IPS-NIHi7 (cell line): ENCODE results near the gene DNAJB6.

Experiments used
- DNase-seq: peaks from one replicate; pipeline ENCODE4 v3.0.0; 2012; ENCODE audit warnings: mixed read lengths; ENCODE audit errors: extremely low spot score

DNAJB6 gene

DNA sequence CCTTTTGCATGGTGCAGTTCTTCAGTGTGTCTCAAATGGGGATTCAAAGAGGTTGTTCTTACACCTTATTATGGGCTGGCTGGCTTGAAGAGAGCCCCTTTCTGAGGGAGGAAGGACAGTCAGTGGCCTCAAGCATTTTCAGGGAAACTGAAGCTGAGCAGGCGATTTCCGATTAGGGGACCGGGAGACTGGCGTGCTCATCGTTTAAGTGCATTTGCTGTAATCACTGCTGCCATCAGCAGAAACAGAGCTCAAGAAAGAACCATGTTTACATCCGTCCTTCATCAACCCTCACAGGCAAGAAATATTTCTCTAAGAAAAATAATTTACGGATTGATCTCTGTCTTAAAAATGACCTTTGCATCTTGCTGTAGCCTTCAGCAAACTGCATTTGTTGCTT is 32.2 kb downstream of the DNAJB6 start:
- no peak for DNase-seq

GRCh38 chr7:157370742-157371141 is 33.9 kb downstream of the DNAJB6 start:
- no peak for DNase-seq

- no peak for DNase-seq
These were observed 34.5 kb downstream of the DNAJB6 start for GRCh38 chr7:157371296-157371695.

DNA sequence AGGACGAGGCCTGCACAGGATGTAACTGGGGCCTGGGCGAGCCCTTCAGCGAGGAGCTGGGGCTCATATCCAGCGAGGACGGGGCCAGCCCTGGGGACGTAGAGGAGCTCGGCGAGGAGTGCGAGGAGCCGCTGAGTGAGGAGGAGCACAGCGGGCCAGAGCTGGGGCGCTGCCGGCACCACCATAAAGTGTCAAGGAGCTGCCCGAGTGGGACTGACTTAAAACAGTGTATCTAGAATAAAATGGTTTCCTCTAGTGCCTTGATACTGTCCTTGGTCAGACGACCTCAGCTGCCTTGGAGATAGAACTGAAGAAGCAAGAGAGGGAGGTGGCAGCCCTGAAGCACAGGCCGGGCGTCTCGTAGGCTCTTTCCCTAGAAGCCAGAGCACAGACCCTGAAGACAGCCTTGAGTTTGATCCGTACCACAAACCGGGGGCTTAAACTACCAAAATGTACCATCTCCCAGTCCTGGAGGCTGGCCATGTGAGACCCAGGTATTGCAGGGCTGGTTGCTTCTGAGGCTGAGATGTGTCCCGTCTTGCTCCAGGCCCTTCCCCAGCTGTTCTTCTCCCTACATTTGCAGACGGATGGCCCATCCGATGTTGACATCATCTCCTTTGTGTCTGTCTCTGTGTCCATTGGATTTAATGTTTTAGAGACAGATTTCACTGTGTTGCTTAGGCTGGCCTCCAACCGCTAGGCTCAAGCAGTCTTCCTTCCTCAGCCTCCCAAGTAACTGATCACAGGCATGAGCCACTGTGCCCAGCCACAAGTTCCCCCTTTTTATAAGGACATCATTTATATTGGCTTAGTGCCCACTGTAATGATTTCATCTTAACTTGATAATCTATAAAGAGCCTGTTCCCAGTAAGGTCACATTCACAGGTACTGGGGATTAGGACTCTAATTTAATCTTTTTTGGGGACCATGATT is 35.8 kb downstream of the DNAJB6 start:
- DNase-seq = no peak

- DNase-seq = no peak
These were observed 36.7 kb downstream of the DNAJB6 start for GRCh38 chr7:157373493-157373892.

DNA sequence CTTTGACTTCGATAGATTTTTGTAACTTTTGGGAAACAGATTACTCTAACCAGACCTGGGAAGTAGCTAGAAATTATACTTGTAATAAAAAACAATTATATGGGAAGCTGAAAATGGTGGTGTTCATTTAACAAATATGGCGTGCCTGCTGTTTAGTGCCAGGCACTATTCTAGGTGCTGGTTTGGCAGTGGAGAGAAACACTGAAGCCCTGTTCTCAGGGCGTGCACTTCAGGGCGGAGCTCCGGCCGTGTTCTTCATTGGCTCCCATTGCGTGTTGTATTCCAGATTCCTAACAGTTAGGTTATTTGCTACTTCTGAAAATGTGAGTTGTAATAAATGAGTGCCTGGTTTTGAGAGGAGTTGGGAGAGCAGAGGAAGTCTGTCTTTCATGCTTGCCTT is 38.6 kb downstream of the DNAJB6 start:
- no peak for DNase-seq

GRCh38 chr7:157377436-157378124 is 40.8 kb downstream of the DNAJB6 start:
- DNase-seq = peak; percentile 43

DNA sequence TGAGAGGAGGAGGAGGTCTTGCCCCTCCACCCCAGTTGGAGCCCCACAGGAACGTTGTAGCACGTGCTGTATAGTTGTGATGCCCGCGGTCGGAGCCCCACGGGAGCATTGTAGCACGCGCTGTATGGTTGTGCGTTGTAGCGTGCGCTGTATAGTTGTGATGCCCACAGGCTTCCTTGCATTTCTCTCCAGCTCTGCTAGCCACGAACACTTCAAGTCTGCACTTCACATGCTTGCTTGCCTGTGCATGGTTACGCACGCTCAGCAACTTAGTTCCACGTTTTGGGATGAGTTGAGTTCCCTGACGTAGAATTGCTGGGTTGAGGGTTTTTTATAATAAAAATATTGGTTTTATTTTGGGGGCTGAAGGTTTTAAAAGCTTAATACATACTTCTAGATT is 41.6 kb downstream of the DNAJB6 start:
- no peak for DNase-seq

GRCh38 chr7:157379493-157379892 is 42.7 kb downstream of the DNAJB6 start:
- no peak for DNase-seq

GRCh38 chr7:157380416-157380815 is 43.6 kb downstream of the DNAJB6 start:
- DNase-seq = no peak

DNA sequence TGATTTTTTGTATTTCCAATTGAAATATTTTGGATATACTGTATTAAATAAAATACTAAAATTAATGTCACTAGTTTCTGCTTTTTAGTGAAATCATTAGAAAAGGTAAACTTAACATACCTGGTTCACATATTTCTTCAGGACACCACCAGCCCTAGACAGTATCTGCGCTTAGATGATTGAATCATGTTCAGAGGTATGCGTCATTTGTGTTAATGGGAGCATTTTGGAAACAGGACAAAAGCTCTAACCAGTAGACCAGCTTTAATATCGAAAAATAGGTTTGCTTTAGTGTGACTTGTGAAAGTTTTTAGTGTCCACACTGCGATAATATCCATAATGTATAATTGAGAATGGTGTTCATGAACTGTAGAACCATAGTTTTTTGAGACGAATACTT is 47.1 kb downstream of the DNAJB6 start:
- DNase-seq = no peak

DNA sequence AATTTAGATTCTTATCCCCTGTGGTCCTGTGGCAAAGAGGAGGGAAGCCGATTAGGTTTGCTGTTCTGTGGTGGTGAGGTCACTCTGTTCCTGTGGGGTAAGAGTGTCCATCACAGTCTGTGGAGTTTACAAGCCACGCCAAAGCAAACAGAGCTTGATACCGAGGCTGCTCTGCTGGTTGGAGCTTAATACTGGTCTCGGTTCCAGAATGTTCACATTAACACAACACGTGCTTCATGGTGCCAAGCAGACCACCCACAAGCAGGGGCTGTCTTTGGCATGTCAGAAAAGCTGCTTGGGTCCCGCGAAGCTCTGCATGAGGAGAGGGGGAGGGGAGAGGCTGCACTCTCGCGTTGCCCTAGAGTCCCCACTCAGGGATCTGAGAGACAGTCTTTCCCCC is 47.5 kb downstream of the DNAJB6 start:
- no peak for DNase-seq

DNA sequence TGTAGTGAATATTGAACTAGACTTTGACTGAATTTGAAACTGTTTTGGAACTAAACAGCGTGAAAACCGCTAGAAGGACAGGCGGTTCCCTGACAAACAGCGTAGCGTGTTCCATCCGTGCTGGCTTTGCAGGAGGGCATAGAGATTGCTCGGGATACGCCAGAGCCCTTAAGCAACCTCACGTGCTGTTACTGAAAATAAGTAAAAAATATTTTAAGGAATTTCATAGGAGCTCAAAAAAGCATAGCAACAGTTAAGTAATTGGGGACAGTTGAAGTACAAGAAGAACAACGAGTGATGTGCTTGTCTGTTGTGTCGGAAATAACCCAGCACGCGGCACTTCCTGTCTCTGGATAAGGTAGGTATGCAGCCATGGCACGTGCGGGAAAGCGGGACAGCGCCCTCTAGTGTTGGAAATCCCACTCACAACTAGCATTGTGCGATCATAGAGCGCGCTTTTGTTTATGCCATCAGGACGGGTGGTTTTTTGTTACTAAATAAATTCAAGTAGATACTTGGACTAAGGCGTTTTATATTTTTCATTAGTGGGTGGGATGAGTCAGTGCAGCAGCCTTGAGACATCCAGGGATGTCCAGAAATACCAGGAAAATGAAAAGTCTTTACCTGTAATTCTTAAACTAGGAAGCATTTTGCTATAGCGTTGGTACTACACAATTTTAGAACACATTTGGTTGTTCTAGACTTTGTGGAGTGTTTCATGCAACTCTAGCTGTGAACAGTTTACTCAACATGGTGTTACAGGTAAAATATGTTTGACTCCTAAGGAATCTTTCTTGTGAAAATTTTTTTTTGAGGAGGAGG is 50.4 kb downstream of the DNAJB6 start:
- DNase-seq = peak; percentile 85

DNA sequence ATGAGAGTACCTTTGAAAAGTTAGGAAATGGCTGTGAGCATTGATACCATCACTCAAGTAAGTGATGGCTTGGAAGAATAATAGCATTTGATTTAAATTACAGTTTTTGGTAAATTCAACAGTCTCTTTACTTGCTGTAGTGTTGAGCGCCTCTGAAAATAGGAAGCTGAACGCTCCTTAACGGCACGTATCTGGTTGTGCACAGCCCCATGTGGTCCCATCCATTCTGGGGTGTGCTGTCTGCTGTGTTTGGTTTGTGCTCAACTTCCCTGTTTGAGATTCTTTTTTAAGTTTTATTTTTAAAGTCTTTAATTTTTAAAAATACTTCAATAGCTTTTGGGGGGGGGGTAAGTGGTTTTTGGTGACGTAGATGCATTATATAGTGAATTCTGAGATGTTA is 51.5 kb downstream of the DNAJB6 start:
- no peak for DNase-seq

GRCh38 chr7:157389951-157390730 is 53.3 kb downstream of the DNAJB6 start:
- no peak for DNase-seq

- DNase-seq = no peak
These were observed 54.4 kb downstream of the DNAJB6 start for GRCh38 chr7:157391036-157391710.

- DNase-seq = no peak
These were observed 55.6 kb downstream of the DNAJB6 start for GRCh38 chr7:157392256-157393037.

DNA sequence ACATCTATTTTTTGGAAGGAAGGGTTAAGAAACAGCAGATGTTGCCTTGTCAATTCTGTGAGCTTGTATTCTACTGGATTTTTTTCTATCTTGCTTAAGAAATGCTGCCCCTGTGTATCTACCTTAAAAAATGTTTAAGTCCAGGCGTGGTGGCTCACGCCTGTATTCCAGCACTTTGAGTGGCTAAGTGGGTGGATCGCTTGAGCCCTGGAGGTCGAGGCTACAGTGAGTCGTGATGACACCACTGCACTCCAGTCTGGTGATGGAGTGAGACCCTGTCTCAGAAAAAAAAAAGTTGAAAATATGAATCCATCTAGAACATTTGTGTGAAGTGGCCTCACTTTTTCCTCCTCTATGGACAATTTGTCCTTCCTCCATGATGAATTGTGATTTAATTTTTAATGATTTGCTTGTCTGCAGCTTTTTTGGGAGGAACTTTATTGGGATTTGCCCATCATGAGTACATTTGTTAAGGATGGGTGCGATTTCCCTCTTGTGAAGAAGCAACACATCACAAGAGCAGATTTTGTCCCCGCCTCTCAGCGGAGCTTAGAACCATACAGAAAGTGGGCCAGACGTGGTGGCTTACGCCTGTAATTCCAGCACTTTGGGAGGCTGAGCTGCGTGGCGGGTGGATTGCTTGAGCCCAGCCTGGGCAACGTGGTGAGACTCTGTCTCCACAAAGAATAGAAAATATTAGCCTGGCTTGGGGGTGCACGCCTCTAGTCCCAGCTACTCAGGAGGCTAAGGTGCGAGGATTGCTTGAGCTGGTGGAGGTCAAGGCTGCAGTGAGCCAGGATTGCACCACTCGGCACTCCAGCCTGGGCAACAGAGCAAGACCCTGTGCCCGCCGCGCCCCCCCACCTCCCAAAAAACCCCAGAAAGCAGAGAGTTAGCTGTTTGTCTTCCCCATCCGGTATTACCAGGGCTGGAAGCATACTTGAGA is 57.7 kb downstream of the DNAJB6 start:
- no peak for DNase-seq

- DNase-seq = no peak
These were observed 58.4 kb downstream of the DNAJB6 start for GRCh38 chr7:157395206-157395605.
